Lower lobe of right lung (tissue), 2 donors: ENCODE measurements around the gene RPL27. TPM values are rescaled to one million over a fixed set of nuclear protein-coding genes. Genes with fewer than 3 reads are reported as not detected.

Source experiments
- ATAC-seq, 2 donors: fragments of 200-7000 bp; cut with Tn5 transposase; one replicate each; pipeline ENCODE4 v1.9.1; 2020 to 2022; ENCODE audit warnings: mild to moderate bottlenecking in 2 of 2, moderate library complexity in 2 of 2
- DNase-seq: peaks from one replicate; pipeline ENCODE4 v3.0.0-alpha.2; 2020
- H3K27ac ChIP-seq: fragments of 200-600 bp; one replicate; pipeline ENCODE4 v1.8.0; 2022
- H3K27me3 ChIP-seq: fragments of 200-600 bp; one replicate; pipeline ENCODE4 v1.8.0; 2022; ENCODE audit warnings: low read depth
- H3K36me3 ChIP-seq: fragments of 200-600 bp; one replicate; pipeline ENCODE4 v1.8.0; 2022; ENCODE audit warnings: mild to moderate bottlenecking
- H3K4me1 ChIP-seq: fragments of 200-600 bp; one replicate; pipeline ENCODE4 v1.8.0; 2022
- H3K4me3 ChIP-seq: fragments of 200-600 bp; one replicate; pipeline ENCODE4 v1.8.0; 2022; ENCODE audit warnings: mild to moderate bottlenecking
- H3K9me3 ChIP-seq: fragments of 200-600 bp; one replicate; pipeline ENCODE4 v1.8.0; 2022
- CTCF ChIP-seq: fragments of 200-600 bp; IDR thresholded peaks from one replicate; pipeline ENCODE4 v1.8.0; 2022; ENCODE audit warnings: antibody characterized with exemption, mild to moderate bottlenecking
- intact Hi-C: fragments of 100-400 bp; cut with DNase I; formaldehyde crosslinking; loops from one replicate; pipeline ENCODE4 v1.11.0; 2022
- long read RNA-seq: library from polyadenylated mRNA; unstranded; transcript quantifications from one replicate; pipeline ENCODE4 v2.0.0, GENCODE V29; 2021
- total RNA-seq: library from RNA; stranded (reverse); fragmentation: NEBNext Ultra II Directional; extraction: Animal tissue kit (Norgen Biotek cat#: 25700); gene quantifications from one replicate; pipeline ENCODE4 v1.2.1, GENCODE V29; 2021
- donor health status: DM: no; HTN: yes; CAD: no; lungs with severe emphysema.

Gene RPL27
- 810 TPM for total RNA-seq
- long read RNA-seq, transcript RPL27-201 (5 exons, 505 nt), result major isoform, 109 of 145 reads
- long read RNA-seq, transcript RPL27-208 (3 exons, 1,872 nt), result minor isoform, 10 of 145 reads
- long read RNA-seq, transcript RPL27-206 (4 exons, 730 nt), result minor isoform, 23 of 145 reads
- long read RNA-seq, partial matches to known transcripts, result 2 of 145 reads
- long read RNA-seq, other reads (novel, unspliced or antisense), result 1 of 145 reads

GRCh38 chr17:42997984-42998938 is at the start of gene RPL27:
Gene RPL27, plus strand, starts transcription at chr17:42998419. Its CDS starts 332 bp downstream, at chr17:42998751.
- Histone ChIP-seq H3K27me3 (no peaks in the 10 kb centered on the region), H3K36me3 (peaks cover 48% of the 10 kb centered on the region), H3K4me3 (peak within 1 kb of the TSS; percentile 89), H3K27ac (peak within 1 kb of the TSS; percentile 96), H3K9me3 (no peaks in the 10 kb centered on the region), H3K4me1 (peaks cover 42% of the 10 kb centered on the region)
- intact Hi-C loops, result no loop called here
- DNase-seq (peak; percentile 98), ATAC-seq (peak; percentile 98 to 99)
- peak; percentile 92 for TF ChIP-seq CTCF

- Histone ChIP-seq H3K27me3 (no peaks in the 10 kb centered on the region), H3K4me3 (no peak overlapping the region), H3K9me3 (no peaks in the 10 kb centered on the region), H3K36me3 (peaks cover 72% of the 10 kb centered on the region), H3K4me1 (no peaks in the 10 kb centered on the region), H3K27ac (no peak overlapping the region)
- TF ChIP-seq CTCF, result no peak
- no peak for ATAC-seq
- DNase-seq, result no peak
- intact Hi-C loops, result no loop called here
These were observed 48.0 kb upstream of the RPL27 start for GRCh38 chr17:42950044-42950783.

GRCh38 chr17:42953669-42954068 is 44.5 kb upstream of the RPL27 start:
- no peak for TF ChIP-seq CTCF
- ATAC-seq, result peak in 1 of 2 donors; percentile 42
- intact Hi-C loops, result no loop called here
- DNase-seq, result no peak
- Histone ChIP-seq H3K27ac (no peak overlapping the region), H3K4me1 (no peaks in the 10 kb centered on the region), H3K36me3 (peaks cover 95% of the 10 kb centered on the region), H3K27me3 (no peaks in the 10 kb centered on the region), H3K9me3 (no peaks in the 10 kb centered on the region), H3K4me3 (no peak overlapping the region)

- Histone ChIP-seq H3K36me3 (peaks cover 35% of the 10 kb centered on the region), H3K27ac (peak within 1 kb of the TSS; percentile 90), H3K27me3 (no peaks in the 10 kb centered on the region), H3K9me3 (no peaks in the 10 kb centered on the region), H3K4me3 (peak within 1 kb of the TSS; percentile 80), H3K4me1 (peaks cover 8% of the 10 kb centered on the region)
- peak; percentile 98 to 99 for ATAC-seq
- peak; percentile 95 for DNase-seq
- intact Hi-C loops, result no loop called here
- TF ChIP-seq CTCF, result no peak
These were observed 33.9 kb upstream of the RPL27 start, which contains the start of gene AARSD1 for GRCh38 chr17:42964161-42964932. Gene AARSD1, minus strand, starts transcription at chr17:42964454. Its CDS starts 14 bp downstream, at chr17:42964440.
